Heart right ventricle (tissue), 16 donors: ENCODE measurements around the gene JMJD8. TPM values are rescaled to one million over a fixed set of nuclear protein-coding genes. Genes with fewer than 3 reads are reported as not detected.

ENCODE experiments used
- ATAC-seq, 8 donors: fragments of 200-7000 bp; cut with Tn5 transposase; one replicate each; pipeline ENCODE4 v1.9.1; 2020; ENCODE audit warnings: mild to moderate bottlenecking in 8 of 8, moderate library complexity in 8 of 8, moderate number of reproducible peaks in 1 of 8
- DNase-seq, 2 donors: peaks; one replicate each; pipeline ENCODE4 v3.0.0-alpha.2; 2020
- H3K27ac ChIP-seq, 10 donors: fragments of 200-600 bp; sonication (generic) in 2 of 10; one replicate each; pipeline versions ENCODE4 v1.5.0 to v1.8.0; 2020 to 2022; ENCODE audit warnings: mild to moderate bottlenecking in 3 of 10
- H3K27me3 ChIP-seq, 7 donors: fragments of 200-600 bp; one replicate each; pipeline ENCODE4 v1.8.0; 2021 to 2022; ENCODE audit warnings: mild to moderate bottlenecking in 2 of 7
- H3K36me3 ChIP-seq, 9 donors: fragments of 200-600 bp; sonication (generic) in 1 of 9; one replicate each; pipeline versions ENCODE4 v1.5.0 to v1.8.0; 2020 to 2022; ENCODE audit warnings: mild to moderate bottlenecking in 2 of 9
- H3K4me1 ChIP-seq, 9 donors: fragments of 200-600 bp; sonication (generic) in 1 of 9; one replicate each; pipeline versions ENCODE4 v1.5.0 to v1.8.0; 2020 to 2022; ENCODE audit warnings: mild to moderate bottlenecking in 4 of 9
- H3K4me3 ChIP-seq, 10 donors: fragments of 200-600 bp; sonication (generic) in 2 of 10; one replicate each; pipeline versions ENCODE4 v1.5.0 to v1.8.0; 2020 to 2022; ENCODE audit warnings: mild to moderate bottlenecking in 7 of 10, moderate library complexity in 2 of 10
- H3K9me3 ChIP-seq, 11 donors: fragments of 200-600 bp in 10 of 11; sonication (generic) in 2 of 11; one replicate each; pipeline versions ENCODE4 v1.5.0 to v1.8.0; 2013 to 2022; ENCODE audit warnings: mild to moderate bottlenecking in 2 of 11, control low read depth in 1 of 11, moderate library complexity in 1 of 11
- WGBS, 2 donors: extraction: QIAGEN DNeasy Blood & Tissue Kit; methylation state at CpG; one replicate each; pipeline ENCODE4 v1.1.7; 2013; ENCODE audit warnings: inconsistent platforms in 1 of 2; 5-methylcytosine and 5-hydroxymethylcytosine counted together
- intact Hi-C, 10 donors: fragments of 100-400 bp; cut with DNase I; formaldehyde crosslinking; loops; one replicate each; pipeline versions ENCODE4 v1.11.1 to v1.14.2; 2022
- polyA plus RNA-seq, 2 donors: library from polyadenylated mRNA; stranded (reverse); fragments of 200-250 nt; gene quantifications; one replicate each; pipeline ENCODE4 v1.2.3, GENCODE V29; 2013
- total RNA-seq, 10 donors: library from RNA; stranded (reverse); fragmentation: NEBNext Ultra II Directional in 3 of 10; extraction: Animal tissue kit (Norgen Biotek cat#: 25700) in 3 of 10; gene quantifications; one replicate each; pipeline versions ENCODE4 v1.2.1 to v1.2.4, GENCODE V29; 2021 to 2023
- TF ChIP-seq, protein P1 (sequence below), 9 donors: fragments of 200-600 bp; sonication (generic) in 2 of 9; IDR thresholded peaks; one replicate each; pipeline versions ENCODE4 v1.5.0 to v1.8.0; 2021 to 2022; ENCODE audit warnings: antibody characterized with exemption in 9 of 9, mild to moderate bottlenecking in 5 of 9, moderate library complexity in 1 of 9
- donor health status: Arrhythmogenic right ventricular cardiomyopathy.
- donor health status: ischemic (EF 13 %, LVEDD 7.1; RV severe dilation, severe dysfunction).
- donor health status: healthy with polysubstance abuse.
- donor health status: DM: no; HTN: yes; CAD: no.
- donor health status: DM: no; HTN: no; CAD: no.
- donor health status: ischemic (EF 25% LVEDD 6.9; RV normal size, moderate dysfunction).
- donor health status: ischemic (EF 25% LVEDD 5.7; RV mildly dilated, moderate dysfunction).
- donor health status: healthy.
- donor health status: DM: yes; HTN: yes; CAD: no.
- donor health status: Ischemic cardiomyopathy.
- donor health status: ischemic (EF 35%, LVEDD 5.7; RV mildly dilated, moderate dysfunction).
- donor health status: nonischemic (EF 11% LVEDD 7.7; RV severe dilation, severe dysfunction).
- donor health status: DM: yes; HTN: yes; CAD: no.
- donor health status: PGD.
- donor health status: ischemic (EF 29% LVEDD 5.4; RV normal size, mild dysfunction).
- donor health status: nonischemic (EF 23%, LVEDD 6.1; RV moderate dilation, normal function).

The JMJD8 gene
- total and polyA plus RNA-seq, 12 donors = 34.7 to 60.6 (median 44.0) TPM

- TF ChIP-seq, protein P1, sequence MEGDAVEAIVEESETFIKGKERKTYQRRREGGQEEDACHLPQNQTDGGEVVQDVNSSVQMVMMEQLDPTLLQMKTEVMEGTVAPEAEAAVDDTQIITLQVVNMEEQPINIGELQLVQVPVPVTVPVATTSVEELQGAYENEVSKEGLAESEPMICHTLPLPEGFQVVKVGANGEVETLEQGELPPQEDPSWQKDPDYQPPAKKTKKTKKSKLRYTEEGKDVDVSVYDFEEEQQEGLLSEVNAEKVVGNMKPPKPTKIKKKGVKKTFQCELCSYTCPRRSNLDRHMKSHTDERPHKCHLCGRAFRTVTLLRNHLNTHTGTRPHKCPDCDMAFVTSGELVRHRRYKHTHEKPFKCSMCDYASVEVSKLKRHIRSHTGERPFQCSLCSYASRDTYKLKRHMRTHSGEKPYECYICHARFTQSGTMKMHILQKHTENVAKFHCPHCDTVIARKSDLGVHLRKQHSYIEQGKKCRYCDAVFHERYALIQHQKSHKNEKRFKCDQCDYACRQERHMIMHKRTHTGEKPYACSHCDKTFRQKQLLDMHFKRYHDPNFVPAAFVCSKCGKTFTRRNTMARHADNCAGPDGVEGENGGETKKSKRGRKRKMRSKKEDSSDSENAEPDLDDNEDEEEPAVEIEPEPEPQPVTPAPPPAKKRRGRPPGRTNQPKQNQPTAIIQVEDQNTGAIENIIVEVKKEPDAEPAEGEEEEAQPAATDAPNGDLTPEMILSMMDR (IDR thresholded peaks at IDR 0.05) = no peak
- DNase-seq (no peak), ATAC-seq (no peak)
- Histone ChIP-seq H3K27ac (no peak overlapping the region), H3K27me3 (peaks cover 0 to 22% (median 0%) of the 10 kb centered on the region in 7 donors), H3K9me3 (no peaks in the 10 kb centered on the region), H3K4me3 (no peak overlapping the region), H3K36me3 (peaks cover 0 to 32% (median 21%) of the 10 kb centered on the region in 9 donors), H3K4me1 (peaks cover 24 to 48% (median 40%) of the 10 kb centered on the region in 9 donors)
- WGBS, 2 donors = 54 to 60% methylated on average over 56 to 57 of the region's 57 CpGs
- intact Hi-C loops = no loop called here
These were observed 6.6 kb downstream of the JMJD8 start for GRCh38 chr16:677316-678190.

GRCh38 chr16:676913-677312 lies 7.2 kb downstream of the JMJD8 start:
- TF ChIP-seq, protein P1 (IDR thresholded peaks at IDR 0.05) = no peak
- H3K27ac ChIP-seq = no peak overlapping the region
- H3K4me1 ChIP-seq = peaks cover 18 to 42% (median 34%) of the 10 kb centered on the region in 9 donors
- peaks cover 0 to 32% (median 21%) of the 10 kb centered on the region in 9 donors for H3K36me3 ChIP-seq
- H3K27me3 ChIP-seq = peaks cover 0 to 22% (median 0%) of the 10 kb centered on the region in 7 donors
- H3K9me3 ChIP-seq = no peaks in the 10 kb centered on the region
- DNase-seq (no peak), ATAC-seq (no peak)
- 73 to 75% methylated on average over 23 of the region's 23 CpGs for WGBS, 2 donors
- intact Hi-C loops = no loop called here
- no peak overlapping the region for H3K4me3 ChIP-seq

DNA sequence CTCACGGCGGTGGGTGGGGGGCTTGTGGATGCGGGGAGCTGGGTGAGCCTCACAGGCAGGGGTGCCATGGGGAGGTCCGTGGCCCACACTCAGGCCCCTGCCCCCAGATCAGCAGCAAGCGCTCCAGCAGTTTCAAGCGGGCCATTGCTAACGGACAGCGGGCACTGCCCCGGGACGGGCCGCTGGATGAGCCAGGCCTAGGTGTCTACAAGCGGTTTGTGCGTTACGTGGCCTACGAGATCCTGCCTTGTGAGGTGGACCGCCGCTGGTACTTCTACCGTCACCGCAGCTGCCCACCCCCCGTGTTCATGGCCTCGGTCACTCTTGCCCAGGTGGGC lies 7.6 kb downstream of the JMJD8 start:
- no peak overlapping the region for H3K4me3 ChIP-seq
- no peaks in the 10 kb centered on the region for H3K9me3 ChIP-seq
- no peak overlapping the region for H3K27ac ChIP-seq
- no peak for DNase-seq
- H3K36me3 ChIP-seq = peaks cover 0 to 32% (median 21%) of the 10 kb centered on the region in 9 donors
- TF ChIP-seq, protein P1 (IDR thresholded peaks at IDR 0.05) = no peak
- 90% methylated on average over 21 of the region's 21 CpGs for WGBS, 2 donors
- peaks cover 0 to 22% (median 0%) of the 10 kb centered on the region in 7 donors for H3K27me3 ChIP-seq
- no peak for ATAC-seq
- intact Hi-C loops = no loop called here
- H3K4me1 ChIP-seq = peaks cover 14 to 38% (median 30%) of the 10 kb centered on the region in 9 donors

DNA sequence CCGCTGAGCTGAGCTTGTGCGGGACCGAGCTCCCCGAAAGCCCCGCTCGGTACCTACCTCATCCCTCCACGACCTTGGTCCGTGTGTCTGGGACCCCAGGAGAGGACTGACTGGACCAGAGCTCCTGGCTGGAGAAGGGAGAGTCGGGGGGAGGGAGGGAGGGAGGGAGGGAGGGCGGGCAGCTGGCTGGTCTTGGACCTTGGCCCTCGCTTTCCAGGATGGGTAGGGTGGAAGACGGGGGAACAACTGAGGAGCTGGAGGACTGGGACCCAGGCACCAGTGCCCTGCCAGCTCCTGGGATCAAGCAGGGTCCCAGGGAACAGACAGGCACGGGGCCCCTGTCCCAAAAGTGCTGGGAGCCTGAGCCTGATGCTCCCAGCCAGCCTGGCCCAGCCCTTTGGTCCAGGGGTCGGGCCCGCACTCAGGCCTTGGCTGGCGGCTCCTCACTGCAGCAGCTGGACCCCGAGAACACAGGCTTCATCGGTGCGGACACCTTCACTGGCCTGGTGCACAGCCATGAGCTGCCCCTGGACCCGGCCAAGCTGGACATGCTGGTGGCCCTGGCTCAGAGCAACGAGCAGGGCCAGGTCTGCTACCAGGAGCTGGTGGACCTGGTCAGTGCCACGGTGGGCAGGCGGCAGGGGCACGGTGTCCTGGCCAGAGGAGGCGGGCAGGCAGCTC lies 8.1 kb downstream of the JMJD8 start:
- peaks cover 0 to 22% (median 0%) of the 10 kb centered on the region in 7 donors for H3K27me3 ChIP-seq
- ATAC-seq (no peak), DNase-seq (no peak)
- H3K9me3 ChIP-seq = no peaks in the 10 kb centered on the region
- H3K36me3 ChIP-seq = peaks cover 0 to 34% (median 23%) of the 10 kb centered on the region in 9 donors
- H3K4me3 ChIP-seq = peak overlapping the region in 9 of 10 donors; percentile 25 to 50 (median 40)
- intact Hi-C loops = no loop called here
- peak overlapping the region in 5 of 10 donors; percentile 12 to 75 (median 39) for H3K27ac ChIP-seq
- TF ChIP-seq, protein P1 (IDR thresholded peaks at IDR 0.05) = no peak
- H3K4me1 ChIP-seq = peaks cover 9 to 33% (median 25%) of the 10 kb centered on the region in 9 donors
- WGBS, 2 donors = 46 to 53% methylated on average over 23 to 25 of the region's 25 CpGs
